Smooth muscle cell of the coronary artery (primary cell): ENCODE results near the gene TMEM88. TPM values are rescaled to one million over a fixed set of nuclear protein-coding genes. Genes with fewer than 3 reads are reported as not detected.

Experiments used
- total RNA-seq: library from RNA; depleted of rRNA; stranded (reverse); fragments of >200 nt; gene quantifications from 2 replicates; pipeline ENCODE4 v1.2.3, GENCODE V29; 2014; ENCODE audit warnings: low replicate concordance

TMEM88 gene, protein sequence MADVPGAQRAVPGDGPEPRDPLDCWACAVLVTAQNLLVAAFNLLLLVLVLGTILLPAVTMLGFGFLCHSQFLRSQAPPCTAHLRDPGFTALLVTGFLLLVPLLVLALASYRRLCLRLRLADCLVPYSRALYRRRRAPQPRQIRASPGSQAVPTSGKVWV
- total RNA-seq: 0.23 TPM in 2 replicates

DNA sequence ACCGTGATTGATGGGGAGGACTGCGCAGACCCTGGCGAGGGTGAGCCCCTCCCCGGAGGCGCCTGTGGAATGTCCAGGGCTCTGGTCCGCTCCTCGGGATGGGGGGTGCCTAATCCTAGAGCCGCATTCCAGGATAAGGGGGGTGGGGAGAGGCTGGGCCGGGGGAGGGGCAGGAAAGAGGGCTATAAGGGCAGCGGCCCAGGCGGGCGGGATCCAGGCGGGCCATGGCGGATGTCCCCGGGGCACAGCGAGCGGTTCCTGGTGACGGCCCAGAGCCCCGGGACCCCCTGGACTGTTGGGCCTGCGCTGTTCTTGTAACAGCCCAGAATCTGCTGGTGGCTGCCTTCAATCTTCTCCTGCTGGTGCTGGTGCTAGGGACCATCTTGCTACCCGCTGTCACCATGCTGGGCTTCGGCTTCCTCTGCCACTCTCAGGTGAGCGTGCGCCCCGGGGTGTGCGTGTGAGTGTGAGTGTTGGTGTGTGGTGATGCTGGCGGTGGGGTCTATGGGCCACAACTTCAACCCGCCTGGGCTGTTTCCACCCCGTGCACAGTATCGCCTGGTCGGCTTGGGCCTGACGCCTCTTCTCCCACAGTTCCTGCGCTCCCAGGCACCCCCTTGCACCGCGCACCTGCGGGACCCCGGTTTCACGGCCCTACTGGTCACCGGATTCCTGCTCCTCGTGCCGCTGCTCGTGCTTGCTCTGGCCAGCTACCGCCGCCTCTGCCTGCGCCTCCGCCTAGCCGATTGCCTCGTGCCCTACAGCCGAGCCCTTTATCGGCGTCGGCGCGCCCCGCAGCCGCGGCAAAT is at the start of gene TMEM88:
Gene TMEM88, plus strand, starts transcription at position 216 of the 809 bp plus-strand sequence. Its CDS starts 9 bp downstream, at position 225.

DNA sequence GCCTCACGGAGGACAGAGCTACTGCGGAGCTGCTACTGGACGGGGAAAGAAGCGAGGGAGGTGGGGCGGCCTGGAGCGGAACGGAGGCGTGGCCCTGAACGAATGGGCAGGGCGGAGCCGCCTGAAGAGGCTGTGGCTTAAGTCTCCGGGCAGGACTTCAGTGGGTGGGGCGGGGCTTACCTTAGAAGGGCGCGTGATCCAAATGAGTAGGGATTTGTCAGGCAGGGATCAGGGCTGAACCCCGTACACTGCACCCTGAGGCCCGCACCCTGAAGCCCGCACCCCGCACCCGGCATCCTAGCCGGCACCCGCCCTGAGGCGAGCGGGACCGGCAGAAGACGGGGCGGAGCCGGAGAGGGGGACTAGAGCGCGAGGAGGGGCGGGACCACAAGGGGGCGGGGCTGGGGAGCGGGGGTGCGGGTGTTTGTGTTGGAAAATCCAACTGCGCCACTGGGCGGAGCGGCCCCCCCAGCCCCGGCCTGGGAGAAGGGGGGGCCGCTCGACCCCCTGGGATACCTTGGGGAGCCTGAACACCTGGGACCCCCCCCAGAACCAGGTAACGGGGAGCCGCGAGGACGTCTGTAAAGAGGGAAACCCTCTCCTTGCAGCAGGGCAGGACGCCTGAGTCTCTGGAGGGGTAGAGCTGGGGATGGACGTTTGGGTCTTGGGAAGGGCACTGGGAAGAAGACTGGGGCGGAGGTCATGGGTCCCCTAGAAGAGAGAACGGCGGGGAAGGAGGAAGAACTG is 20.9 kb upstream of the TMEM88 start, which contains the start of gene KDM6B:
Gene KDM6B, plus strand, starts transcription at position 423 of the 747 bp plus-strand sequence. CDS start 11,338 bp downstream, outside the sequence.

DNA sequence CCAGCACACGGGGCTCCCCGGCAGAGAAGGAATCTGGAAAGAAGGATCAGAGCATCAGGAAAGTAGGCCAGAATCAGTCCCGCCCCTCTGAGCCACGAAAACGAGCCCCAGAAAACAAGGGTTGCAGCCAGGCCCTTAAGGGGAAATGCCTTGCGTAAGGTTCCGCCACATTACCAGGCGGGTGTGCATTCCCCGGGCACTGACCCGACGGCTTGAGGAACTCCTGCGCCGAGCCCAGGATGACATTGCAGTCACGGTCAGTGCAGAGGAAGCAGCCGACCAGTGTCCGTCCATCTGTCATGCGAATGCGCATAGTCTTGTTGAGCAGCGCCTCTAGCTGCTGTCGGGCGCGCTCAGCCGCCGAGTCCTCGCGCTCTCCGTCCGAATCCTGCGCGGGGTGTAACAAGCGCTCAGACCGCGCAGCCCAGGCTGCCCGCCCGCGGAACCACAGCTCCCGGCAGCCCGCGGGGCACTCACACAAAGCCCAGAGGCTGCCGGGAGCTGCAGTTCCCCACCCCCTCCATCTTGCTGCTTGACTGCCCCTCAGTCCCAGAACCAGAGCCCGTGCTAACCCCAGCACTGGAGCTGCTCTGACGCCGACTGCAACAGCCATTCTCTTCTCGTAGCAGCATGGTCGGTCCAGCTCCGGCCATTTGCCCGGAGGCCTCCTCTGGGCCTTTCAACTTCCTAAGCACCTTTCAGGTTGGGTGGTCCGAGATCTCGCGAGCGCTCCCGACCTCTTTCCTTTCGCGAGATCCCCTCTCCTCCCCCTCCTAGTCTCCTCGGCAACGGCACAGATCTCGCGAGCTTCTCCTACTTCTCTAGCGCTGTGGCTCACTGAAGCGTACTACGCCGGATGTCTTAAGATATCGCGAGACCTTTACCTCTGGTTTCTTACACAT is 2.2 kb downstream of the TMEM88 start, which contains the start of gene NAA38:
Gene NAA38, minus strand, starts transcription at position 749 of the 902 bp plus-strand sequence. Its CDS starts 96 bp downstream, at position 653.

DNA sequence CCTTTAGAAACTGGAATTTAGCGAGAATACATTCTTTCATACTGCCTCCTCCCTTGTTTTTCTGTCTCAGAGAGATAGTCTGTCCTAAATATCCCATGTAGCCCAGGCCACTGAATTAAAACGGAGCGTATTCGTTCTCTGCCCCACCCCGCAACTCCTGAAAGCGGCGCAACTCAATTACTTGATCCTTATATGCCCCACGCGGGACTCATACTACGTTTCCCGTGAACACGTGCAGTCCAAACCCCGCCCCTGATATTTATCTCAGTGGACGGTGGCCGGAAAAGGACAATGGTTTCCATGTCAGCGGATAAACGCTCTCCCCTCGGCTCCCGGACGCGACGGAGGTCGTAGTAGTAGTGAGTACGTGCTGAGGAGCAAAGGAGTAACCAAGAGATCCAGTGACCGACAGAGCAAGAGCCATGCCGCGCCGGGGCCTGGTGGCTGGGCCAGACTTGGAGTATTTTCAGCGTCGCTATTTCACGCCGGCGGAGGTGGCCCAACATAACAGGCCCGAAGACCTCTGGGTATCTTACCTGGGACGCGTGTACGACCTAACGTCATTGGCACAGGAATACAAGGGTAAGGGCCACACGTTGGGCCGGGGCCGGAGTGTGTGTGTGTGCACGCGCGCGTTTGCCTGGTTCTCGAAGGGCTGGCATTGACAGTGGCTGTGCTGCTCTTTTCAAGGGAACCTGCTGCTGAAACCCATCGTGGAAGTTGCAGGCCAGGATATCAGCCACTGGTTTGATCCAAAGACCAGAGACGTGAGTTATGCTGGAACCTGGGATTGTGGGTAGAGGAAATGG is 3.1 kb downstream of the TMEM88 start, which contains the start of gene CYB5D1:
Gene CYB5D1, plus strand, starts transcription at position 291 of the 809 bp plus-strand sequence. Its CDS starts 132 bp downstream, at position 423.

DNA sequence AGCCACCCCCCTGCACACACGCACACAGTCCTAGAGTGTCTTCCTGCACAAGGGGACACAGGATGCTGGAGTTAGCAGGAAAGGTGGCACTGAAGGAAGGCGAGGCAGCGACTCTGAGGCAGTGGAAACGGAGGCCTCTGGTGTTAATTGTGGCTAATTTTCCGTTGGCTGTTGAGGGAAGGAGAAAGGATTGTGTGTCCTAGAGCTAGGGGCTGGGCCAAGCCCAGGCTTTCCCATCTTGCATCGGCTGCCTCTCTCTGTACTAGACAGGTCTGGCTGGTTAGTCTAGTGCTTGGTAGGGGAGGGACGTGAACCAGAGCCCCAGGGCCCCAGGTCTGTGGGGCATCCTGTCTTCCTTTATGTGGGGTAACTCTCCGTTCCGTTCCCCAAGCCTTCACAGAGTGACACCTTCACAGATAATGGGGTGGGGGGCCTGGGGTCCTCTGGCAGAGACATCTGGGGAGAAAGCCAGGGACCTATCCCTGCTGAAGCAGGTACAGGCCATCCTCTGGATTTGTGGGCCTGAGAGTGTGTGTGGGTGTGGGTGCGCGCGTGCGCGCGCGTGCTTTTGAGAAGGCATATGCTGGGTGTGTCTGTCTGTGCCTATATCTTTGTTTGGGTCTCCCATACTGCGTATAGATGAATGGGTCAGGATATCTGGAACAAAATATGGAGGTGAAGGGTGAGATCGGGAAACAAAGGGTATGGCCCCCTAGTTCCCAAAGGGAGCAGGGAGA is 33.5 kb downstream of the TMEM88 start, which contains the start of gene CHD3:
Gene CHD3, plus strand, starts transcription at position 606 of the 737 bp plus-strand sequence. CDS start 212 bp downstream, outside the sequence.

Other genes with a start within 250 kb of the TMEM88 start
- gene FXR2, start 240.2 kb upstream of the TMEM88 start, total RNA-seq: 24.0 and 58.9 TPM in 2 replicates
- 39.1 and 56.6 TPM in 2 replicates for gene SAT2, start 227.2 kb upstream of the TMEM88 start, total RNA-seq
- 0.23 and 1.2 TPM in 2 replicates for gene SHBG, start 224.9 kb upstream of the TMEM88 start, total RNA-seq
- gene ATP1B2, start 204.1 kb upstream of the TMEM88 start, total RNA-seq: not detected in 2 replicates
- 14.3 and 23.0 TPM in 2 replicates for gene TP53, start 167.6 kb upstream of the TMEM88 start, total RNA-seq
- gene WRAP53, start 166.6 kb upstream of the TMEM88 start, total RNA-seq: 2.6 and 4.6 TPM in 2 replicates
- gene EFNB3, start 149.9 kb upstream of the TMEM88 start, total RNA-seq: 0.47 and 1.4 TPM in 2 replicates
- gene DNAH2, start 137.3 kb upstream of the TMEM88 start, total RNA-seq: 0.15 and 0.35 TPM in 2 replicates
- gene KDM6B, start 20.8 kb upstream of the TMEM88 start, total RNA-seq: 3.8 and 4.0 TPM in 2 replicates
- 145 and 157 TPM in 2 replicates for gene NAA38, start 2.5 kb downstream of the TMEM88 start, total RNA-seq
- 7.5 and 8.3 TPM in 2 replicates for gene CYB5D1, start 2.9 kb downstream of the TMEM88 start, total RNA-seq
- 179 and 468 TPM in 2 replicates for gene CHD3, start 33.7 kb downstream of the TMEM88 start, total RNA-seq
- gene RNF227, start 61.2 kb downstream of the TMEM88 start, total RNA-seq: 0.98 and 1.1 TPM in 2 replicates
- gene KCNAB3, start 74.8 kb downstream of the TMEM88 start, total RNA-seq: 0.15 TPM in 1 of 2 replicates, not detected in the other
- gene TRAPPC1, start 76.9 kb downstream of the TMEM88 start, total RNA-seq: 57.1 and 61.6 TPM in 2 replicates
- gene CNTROB, start 77.1 kb downstream of the TMEM88 start, total RNA-seq: 16.1 and 18.1 TPM in 2 replicates
- gene GUCY2D, start 147.5 kb downstream of the TMEM88 start, total RNA-seq: not detected in 2 replicates
- gene ALOX15B, start 184.0 kb downstream of the TMEM88 start, total RNA-seq: 0.12 TPM in 1 of 2 replicates, not detected in the other
- not detected in 2 replicates for gene ALOX12B, start 232.7 kb downstream of the TMEM88 start, total RNA-seq